NCI-H146 treated with DMSO at 0.1 percent for 48 hours (cell line): Measurements from ENCODE around the gene COX4I2.

Experiments
- DNase-seq: peaks from one replicate; lab custom pipeline; 2025; ENCODE audit not compliant: unreplicated experiment; lab: John Stamatoyannopoulos, UW

The COX4I2 gene

DNA sequence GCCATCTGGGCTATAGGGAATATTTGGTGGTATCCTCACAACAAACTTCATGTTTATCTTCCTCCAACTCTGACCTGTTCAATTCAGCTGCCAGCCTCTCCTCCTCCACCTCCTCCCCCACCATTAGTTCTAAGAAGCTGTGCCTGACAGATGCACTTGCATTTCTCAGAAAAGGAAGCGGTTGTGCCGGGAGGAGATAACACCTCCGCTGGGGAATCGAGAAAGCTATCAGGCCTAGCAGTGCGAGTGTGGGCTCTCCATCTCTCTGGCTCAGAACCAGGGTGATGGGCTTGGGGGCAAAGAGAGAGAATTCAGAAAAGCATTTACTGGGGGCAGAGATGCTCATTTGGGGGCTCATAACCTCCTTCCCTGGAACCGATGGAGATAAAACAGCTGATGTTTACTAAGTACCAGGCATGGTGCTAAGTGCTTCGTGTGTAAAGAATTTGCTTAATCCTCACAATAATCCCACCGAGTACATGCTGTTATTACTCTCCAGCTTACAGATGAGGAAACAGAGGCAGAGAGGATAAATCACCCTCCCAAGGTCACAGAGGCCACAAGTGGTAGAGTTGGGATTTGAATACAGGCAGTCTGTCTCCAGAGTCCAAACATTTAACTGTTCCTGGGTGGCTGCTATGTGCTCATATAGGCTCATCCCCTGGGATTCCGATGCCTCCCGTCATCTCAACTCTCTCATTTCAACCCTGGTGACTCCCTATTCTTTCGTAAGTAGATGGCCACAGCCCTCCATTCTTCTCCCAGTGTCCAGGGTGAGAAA is 38.3 kb downstream of the COX4I2 start:
- DNase-seq: no peak

DNA sequence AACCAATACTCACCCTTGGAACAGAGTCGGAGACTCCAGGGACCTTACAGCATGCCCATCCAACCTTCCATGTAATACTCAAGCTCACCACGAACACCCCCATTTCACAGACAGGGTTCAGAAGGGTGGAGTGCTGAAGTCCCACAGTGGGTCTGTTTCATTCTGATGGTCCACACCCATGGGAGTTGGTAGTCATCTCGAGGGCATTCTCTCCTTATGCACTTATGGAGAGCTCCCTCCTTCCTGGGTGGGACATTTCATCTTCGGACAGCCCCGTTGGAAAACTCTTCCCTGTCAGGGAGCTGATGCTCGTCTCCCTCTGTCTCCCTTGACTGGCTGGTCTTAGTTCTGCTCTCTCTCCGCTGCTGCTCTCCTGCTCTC is 38.9 kb downstream of the COX4I2 start:
- DNase-seq: no peak

DNA sequence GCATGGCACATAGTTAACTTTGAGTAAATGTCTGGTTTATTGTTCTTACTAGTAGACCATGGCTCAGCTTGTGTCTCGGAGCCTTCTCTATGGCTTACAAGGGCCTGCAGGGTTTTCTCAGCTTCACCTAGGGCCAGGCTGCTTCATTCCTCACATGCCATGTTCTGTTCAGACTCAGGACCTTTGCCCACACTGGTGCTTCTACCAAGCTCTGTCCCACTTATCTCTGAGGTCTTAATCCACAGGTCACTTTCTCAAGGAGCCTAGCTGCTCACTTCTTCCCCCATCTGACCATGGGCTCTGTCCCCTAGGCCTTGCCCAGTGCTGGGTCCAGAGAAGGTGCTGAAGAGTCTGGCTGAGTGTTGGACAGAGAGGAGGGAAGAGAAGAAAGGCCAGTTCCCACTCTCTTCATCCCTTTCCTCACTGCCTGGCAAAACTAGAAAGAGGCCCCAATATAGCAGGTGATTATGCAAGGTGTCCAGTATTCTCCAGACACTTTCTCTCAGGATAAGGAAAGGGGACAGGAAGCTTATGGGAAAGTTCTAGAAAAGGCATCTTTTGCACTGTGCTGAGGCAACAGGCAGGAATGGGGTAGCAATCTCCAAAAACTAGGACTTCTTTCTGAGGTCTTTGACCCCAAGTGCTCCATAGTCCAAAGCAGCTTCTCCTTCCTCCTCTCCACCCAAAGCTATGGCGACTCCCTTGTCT is 40.0 kb downstream of the COX4I2 start:
- no peak for DNase-seq

DNA sequence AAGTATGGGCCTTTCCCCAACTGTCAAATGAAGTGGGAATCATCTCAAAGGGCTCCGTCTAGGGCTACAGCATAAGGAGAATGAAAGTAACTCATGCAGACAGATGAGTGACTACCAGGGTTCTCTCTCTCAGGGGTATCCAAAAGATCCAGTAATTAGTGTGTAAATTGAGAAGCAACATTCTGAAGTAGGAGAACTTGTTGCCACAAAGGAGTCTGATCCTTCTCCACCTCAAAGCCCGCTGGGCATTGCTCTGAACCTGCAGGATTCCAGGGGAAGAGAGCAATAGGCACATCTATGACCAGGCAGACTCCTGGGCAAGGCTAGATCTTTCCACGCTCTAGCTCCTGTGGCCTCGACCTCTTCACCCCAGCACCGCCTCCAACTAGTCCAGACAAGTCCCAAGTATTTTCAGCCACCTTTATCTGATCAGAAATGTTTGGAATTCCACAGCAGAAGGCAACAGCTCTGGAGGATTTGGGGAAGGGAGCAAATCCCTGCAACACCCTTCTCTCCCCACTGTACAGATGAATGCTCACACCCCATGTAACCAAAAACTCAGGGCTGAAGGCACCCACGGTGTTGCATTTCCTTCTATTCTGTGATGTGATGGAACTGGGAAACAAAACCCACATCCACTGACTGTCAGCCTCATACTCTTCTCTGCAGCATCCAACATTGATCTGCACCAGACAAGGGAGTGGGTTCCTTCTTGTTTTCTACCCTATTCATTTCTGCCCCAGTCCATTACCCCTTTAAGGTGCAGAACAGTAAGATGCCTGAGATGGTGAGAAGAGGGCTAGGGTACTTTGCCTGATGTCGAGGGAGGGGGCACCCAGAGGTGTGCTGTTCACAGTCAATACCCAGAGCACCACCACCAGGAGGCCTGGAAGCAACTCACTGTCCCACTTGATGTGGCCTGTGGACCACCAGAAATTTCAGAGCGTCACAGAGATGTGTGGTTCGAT is 41.0 kb downstream of the COX4I2 start:
- no peak for DNase-seq

DNA sequence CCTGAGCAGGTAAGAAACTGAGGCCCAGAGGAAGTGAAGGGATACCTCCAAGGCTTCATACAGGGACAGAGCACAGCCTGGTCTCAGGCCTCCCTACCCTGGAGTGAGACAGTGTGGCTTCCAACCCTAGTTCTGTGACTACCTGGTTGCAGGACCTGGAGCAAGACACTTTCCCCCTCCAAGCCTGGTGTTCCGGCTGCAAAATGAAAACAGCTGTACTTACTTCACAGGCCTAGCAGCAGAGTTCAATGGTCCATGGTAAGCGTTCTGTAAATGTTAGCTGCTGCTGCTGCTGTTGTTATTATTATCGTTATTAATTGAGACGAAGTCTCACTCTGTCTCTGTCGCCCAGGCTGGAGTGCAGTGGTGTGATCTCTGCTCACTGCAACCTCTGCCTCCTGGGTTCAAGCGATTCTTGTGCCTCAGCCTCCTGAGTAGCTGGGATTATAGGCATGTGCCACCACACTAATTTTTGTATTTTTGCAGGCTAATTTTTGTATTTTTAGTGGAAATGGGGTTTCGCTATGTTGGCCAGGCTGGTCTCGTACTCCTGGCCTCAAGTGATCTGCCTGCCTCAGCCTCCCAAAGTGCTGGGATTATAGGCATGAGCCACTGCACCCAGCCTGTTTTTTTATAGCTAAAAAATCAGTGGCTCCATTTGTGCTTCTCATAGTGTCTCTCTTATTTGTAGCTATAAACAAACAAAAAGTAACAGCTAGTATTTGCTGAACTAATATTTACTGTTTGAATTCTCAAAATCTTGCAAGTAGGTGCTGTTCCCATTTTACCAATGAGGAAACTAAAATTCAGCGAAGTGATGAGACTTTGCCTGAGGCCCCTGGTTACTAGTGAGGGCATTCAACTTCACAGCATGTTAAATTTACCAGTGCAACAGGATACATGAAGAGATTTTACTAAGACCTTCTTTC is 41.9 kb downstream of the COX4I2 start:
- DNase-seq: no peak

DNA sequence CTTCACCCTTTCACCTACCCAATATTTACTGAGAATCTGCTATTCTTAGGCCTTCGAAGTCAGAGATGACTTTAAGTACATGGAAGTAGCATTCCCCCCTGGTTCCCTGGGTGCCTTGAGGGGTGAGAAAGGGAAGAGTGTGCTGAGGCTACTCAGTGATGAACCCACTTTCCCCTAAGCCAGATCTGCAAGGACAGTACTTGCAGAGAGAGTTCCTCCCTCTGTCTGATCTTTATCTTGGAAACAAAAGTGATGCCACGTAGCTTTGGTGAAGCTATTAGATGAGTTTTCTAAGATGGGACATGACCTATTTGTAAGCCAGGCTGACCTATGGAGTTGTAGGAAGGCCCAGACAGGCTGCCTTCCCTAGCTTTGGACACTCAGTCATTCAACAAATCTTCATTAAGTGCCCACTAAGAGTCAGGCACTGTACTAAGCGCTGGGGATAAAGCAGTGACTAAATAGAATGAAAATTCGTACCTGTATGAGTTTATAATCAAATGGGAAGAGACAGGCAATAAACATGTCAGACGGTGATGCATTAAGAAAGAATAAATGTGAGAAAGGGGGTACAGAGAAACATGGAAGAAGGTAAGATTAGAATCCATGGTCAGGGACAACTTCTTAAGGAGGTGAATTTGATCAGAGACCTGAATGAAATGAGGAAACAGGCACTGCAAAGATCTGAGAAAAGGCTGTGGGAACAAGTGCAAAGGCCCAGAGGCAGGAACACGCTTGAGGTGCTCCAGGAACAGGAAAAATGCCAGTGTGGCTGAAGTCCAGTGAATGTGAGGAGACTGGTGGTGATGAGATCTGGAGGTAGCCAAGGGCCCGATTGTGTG is 42.8 kb downstream of the COX4I2 start:
- no peak for DNase-seq

DNA sequence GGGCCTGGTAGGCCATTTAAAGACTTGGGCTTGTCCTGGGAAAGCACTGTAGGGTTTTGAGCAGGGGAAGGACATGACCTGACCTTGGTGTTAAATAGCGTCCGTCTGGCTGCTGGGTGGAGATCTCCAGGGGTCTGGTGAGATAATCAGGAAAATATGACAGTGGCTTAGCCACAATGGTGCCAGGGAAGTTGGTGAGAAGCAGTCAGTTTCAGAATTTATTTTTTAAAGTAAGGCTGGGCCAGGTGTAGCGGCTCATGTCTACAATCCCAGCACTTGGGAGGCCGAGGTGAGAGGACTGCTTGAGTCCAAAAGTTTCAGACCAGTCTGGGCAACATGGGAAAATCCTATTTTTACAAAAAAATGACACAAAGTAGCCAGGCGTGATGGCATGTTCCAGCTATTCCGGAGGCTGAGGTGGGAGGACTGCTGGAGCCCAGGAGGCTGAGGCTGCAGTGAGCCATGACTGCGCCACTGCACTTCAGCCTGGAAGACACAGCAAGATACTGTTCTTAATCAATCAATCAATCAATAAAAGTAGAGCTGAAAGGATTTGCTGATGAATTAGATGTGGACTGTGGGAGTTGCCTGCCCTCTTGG is 43.5 kb downstream of the COX4I2 start:
- DNase-seq: no peak

DNA sequence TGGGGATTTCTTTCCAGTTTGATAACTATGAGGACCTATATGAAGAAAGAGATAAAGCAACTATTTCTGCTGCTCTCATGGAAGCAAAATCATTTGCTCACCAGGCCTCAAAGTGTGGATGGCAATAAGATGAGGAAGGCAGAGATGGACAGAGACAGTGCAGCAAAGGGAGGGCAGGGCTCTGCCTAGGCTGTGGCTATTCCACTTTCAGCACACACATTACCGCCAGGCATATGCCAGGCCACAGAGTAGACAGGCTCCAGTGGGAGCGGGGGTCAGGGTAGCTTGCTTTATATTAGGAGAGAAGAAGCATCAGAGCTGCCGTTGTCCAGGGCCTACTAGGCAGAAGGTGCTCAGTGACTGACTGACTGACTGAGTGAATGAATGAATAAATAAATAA is 44.1 kb downstream of the COX4I2 start:
- DNase-seq: no peak

DNA sequence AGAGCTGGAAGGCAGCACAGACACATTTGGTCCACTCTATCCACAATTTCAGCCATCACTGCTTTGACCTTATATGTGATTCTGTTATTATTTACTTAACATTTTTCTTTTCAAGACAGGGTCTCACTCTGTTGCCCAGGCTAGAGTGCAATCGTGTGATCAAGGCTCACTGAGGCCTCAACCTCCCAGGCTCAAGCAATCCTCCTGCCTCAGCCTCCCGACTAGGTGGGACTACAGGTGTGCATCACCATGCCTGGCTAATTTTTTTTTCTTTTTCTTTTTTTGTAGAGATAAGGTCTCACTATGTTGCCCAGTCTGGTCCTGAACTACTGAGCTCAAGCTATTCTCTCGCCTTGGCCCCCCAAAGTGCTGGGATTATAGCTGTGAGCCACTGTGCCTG is 44.6 kb downstream of the COX4I2 start:
- DNase-seq: no peak

DNA sequence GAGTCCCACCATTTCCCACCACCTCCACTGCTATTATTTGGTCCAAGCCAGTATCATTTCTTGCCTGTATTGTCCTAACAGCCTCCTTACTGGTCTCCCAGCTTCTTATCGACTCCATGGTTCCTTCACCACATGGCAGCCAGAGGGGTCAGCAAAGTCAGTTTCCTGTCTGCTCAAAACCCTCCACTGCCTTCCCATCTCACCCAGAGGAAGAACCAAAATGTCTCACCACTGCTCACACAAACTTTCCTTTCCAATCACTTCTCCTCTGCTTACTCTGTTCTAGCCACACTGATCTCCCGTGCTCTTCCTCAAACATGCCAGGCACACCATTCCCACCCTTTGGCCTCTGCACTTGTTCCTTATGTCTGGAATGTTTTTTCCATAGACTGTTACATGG is 45.2 kb downstream of the COX4I2 start:
- no peak for DNase-seq

DNA sequence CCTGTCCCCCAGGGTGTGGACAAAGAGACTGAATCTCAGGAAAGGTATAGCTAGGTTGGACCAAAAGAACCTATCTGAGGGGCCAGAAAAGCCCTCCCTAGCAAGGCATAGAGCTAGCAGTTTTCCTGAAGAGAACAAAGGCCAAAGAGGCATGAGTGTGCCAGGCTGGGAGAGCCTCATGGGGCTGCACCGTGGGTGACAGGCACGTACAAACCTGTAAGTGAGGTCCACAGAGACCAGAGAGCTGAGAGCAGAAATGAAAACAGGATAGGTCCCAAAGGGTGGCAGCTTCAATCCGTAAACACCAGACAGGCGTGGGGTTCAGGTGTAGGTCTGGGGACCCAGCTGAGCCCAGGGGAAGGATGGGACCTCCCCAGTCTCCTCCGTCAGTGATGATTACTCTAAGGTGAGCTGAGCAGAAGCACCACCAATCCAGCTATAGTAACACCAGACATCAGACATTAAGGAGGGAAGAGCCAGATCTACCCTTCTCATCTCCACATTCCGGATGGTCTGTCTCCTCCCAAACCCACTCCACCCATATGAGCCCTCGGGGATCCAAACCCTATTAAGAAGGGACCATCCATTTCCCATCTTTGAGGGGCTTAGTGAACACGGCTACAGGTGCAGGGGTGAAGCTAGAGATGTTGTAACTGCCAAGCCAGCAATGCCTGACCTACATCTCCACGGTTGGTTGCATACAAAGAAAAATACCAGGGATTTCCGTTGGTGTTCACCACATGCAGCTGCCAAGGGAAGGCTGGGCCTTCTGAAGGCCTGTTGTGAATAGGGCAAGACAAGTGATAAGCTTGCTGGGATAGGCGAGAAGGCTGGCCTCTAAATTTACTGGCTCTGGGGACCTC is 46.7 kb downstream of the COX4I2 start:
- no peak for DNase-seq

DNA sequence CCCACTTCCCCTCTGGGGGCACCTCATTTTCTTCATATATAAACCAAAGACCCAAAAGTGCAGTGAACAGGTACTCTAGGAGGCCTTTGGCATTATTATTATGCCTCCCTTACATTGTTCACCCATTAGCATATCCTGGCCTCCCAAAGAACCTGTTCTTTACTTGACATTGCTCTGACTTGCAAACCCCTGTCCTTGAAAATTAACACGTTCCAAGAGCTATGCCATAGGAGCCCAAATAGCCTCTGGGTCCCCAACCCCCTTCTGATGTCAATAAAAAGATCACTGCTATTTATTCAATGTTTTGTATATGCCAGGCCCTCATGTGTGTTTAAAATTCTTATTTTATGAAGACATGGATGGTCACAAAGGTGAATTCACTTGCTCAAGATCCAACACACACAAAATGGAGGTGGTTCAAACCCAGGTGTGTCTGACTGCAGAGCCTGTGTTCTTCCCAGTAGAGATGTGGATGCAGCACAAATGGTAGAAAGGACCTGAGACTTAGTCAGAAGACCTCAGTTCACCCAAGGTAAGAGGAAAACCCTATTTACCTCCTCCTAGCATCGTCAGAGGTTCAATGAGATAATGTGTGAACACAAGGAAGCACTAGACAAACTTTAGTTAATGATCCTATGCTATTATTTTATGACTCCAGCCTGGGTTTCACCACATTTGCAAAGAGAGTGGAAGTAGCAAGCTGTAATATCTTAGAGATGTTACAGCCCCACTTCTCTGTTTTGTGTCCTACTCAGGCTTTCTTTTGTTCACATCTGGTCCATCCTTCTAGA is 48.3 kb downstream of the COX4I2 start:
- no peak for DNase-seq

DNA sequence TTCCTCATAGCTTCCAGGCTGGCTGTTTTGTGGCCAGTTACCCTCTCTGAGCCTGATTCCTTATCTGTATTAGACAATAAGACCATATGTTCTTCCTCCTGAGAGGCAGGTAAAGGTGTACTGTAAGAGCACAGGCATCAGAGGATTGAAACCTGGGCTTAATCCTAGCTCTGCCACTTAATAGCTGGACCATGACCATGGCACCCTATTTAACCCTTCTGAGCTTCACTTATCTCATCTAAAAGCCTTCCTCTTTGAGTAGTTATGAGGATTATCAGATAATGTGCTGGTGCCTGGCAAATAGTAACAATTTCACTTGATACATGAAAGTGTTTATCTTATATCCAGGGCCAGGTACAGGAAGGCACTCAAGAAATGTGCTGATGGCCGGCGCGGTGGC is 50.1 kb downstream of the COX4I2 start:
- no peak for DNase-seq

DNA sequence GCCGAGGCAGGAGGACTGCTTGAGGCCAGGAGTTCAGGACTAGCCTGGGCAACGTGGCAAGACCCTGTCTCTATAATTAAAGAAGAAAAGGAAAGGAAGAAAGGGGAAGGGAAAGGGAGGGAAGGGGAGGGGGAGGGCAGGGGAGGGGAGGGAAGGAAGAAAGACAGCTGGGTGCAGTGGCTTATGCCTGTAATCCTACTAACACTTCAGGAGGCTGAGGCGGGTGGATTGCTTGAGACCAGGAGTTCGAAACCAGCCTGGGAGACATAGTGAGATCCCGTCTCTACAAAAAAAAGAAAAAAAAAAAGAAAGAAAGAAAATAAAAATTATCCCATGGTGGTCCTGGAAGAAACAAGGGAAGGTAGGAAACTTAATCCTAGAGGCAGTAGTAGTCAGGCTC is 51.4 kb downstream of the COX4I2 start:
- DNase-seq: no peak

DNA sequence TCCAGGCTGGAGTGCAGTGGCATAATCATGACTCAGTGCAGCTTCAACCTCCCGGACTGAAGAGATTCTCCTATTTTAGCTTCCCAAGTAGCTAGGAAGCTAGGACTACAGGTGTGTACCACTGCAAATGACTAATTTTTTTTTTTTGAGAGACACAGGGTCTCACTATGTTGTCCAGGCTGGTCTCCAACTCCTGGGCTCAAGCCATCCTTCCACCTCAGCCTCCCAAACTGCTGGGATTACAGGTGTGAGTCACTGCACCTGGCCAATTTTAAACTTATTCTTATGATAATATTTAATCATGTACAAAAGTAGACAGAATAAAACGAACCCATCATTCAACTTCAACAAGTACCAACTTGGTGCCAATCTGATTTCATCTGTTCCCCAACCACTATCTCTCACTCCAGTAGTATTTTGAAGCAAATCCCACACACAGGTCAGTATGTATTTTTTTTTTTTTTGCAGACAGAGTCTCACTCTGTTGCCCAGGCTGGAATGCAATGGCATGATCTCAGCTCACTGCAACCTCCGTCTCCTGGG is 52.5 kb downstream of the COX4I2 start:
- no peak for DNase-seq

DNA sequence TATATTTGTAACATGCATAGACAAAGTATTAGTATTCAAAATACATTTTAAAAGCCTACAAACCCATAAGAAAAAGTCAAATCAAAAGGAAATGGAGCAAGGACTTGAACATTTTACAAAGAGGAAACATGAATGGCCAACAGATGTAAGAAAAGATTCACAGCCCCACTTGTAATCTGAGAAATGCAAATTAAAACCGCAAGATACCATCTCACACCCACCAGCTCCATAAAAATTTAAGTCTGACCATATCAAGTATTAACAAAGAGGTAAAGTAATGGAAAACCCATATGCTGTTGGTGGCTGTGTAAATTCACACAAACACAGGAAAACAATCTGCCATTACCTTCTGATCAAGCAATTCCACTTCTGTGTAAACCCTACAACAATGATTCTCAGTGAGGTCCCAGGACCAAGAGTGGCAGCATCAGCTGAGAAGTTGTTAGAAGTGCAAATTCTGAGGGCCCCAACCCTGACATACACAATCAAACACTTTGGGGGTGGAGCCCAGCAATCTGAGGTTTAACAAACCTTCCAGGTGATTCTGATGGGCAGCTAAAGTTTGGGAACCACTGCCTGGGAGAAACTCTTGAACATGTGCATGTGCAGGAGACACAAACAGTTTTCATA is 54.0 kb downstream of the COX4I2 start:
- DNase-seq: no peak

DNA sequence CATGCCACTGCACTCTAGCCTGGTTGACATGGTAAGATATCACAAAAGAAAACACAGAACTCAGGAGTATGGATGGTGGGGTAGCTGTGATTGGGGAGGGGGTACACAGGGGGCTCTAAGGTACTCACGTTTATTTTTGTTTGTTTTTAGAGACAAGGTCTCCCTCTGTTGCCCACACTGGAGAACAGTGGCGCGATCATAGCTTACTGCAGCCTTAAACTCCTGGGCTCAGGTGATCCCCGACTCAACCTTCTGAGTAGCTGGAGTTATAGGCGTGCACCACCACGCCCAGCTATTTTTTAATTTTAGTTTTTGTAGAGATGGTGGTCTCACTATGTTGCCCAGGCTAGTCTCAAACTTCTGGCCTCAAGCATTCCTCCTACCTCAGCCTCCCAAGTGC is 55.7 kb downstream of the COX4I2 start:
- no peak for DNase-seq
